ENCODE measurements around the gene CHD1. TPM values are rescaled to one million over a fixed set of nuclear protein-coding genes. Genes with fewer than 3 reads are reported as not detected.

CHD1 gene
- total and polyA plus RNA-seq, 2 donors (not counting 3 experiments of a cell fraction or from before 2014, with no cell fraction given), result 16.2 to 48.9 TPM

GRCh38 chr5:98930972-98931762 is 2.4 kb upstream of the CHD1 start:
- dilution Hi-C loops (cut with MboI; ENCODE audit: extremely low pct_ligation_motif_present, low sequenced_read_pairs) (no loop called here), intact Hi-C loops (cut with micrococcal nuclease) (no loop called here)
- Histone ChIP-seq H3K9me3 (replicated peaks; ENCODE audit: control insufficient read depth, insufficient read depth, low read length) (no peaks in the 10 kb centered on the region), H2AFZ (ENCODE audit: low read depth, low read length) (no peak overlapping the region), H3K4me2 (ENCODE audit: insufficient read depth, low read length) (no peak overlapping the region), H3K4me1 (ENCODE audit: control insufficient read depth, extremely low read depth, insufficient read depth, low read length) (peaks cover 12% of the 10 kb centered on the region), H4K20me1 (replicated peaks; ENCODE audit: control insufficient read depth, extremely low read depth, insufficient read depth, low read length) (no peaks in the 10 kb centered on the region), H3K36me3 (ENCODE audit: control insufficient read depth in 2 of 2, extremely low read depth in 1 of 2, insufficient read depth in 2 of 2, low read length in 2 of 2) (no peaks in the 10 kb centered on the region), H3K9ac (replicated peaks; ENCODE audit: extremely low read depth, insufficient read depth, low read length) (no peak overlapping the region), H3K27ac (ENCODE audit: insufficient read depth, low read depth, low read length) (no peak overlapping the region), H3K9me1 (replicated peaks; ENCODE audit: control insufficient read depth, extremely low read depth, insufficient read depth, low read length) (no peaks in the 10 kb centered on the region), H3K4me3 (replicated peaks in 1 of 3; ENCODE audit: insufficient read depth in 1 of 3, low read depth in 1 of 3, low read length in 3 of 3) (no peak overlapping the region), H3K79me2 (ENCODE audit: control insufficient read depth, insufficient read depth, low read length) (peaks cover 27% of the 10 kb centered on the region), H3K27me3 (ENCODE audit: control insufficient read depth in 2 of 2, insufficient read depth in 2 of 2, low read length in 2 of 2) (no peaks in the 10 kb centered on the region)
- CTCF ChIA-PET, result interaction anchor here (0.6 kb wide), 1 partner anchor 10 kb away, joined by 3 read pairs; no protein-coding TSS in a partner anchor
- no TSS peak for BruUV-seq (replicated peaks)
- no peak for FAIRE-seq
- POLR2A ChIA-PET, result no interaction called here
- TF ChIP-seq JUN (IDR thresholded peaks at IDR 0.05; ENCODE audit: borderline replicate concordance, insufficient read depth, insufficient read length, low read depth) (no peak), EZH2 (IDR thresholded peaks at IDR 0.05; ENCODE audit: borderline replicate concordance, low read depth, low read length, severe bottlenecking) (no peak), MYC (IDR thresholded peaks at IDR 0.05; ENCODE audit: low read depth, low read length) (no peak), GATA2 (IDR thresholded peaks at IDR 0.05; ENCODE audit: insufficient read depth, insufficient read length, low read depth, low read length) (no peak), FOS (IDR thresholded peaks at IDR 0.05; ENCODE audit: borderline replicate concordance, insufficient read depth, low read length) (no peak), POLR2AphosphoS5 (IDR thresholded peaks at IDR 0.05; ENCODE audit: insufficient read depth, low read depth, low read length) (no peak), POLR2A (IDR thresholded peaks at IDR 0.05; ENCODE audit: low read depth, low read length) (no peak), CTCF (IDR thresholded peaks at IDR 0.05; ENCODE audit: extremely low read depth in 1 of 2, insufficient read depth in 1 of 2, low read depth in 1 of 2, low read length in 2 of 2) (no peak)
- TF ChIP-seq, protein P1, sequence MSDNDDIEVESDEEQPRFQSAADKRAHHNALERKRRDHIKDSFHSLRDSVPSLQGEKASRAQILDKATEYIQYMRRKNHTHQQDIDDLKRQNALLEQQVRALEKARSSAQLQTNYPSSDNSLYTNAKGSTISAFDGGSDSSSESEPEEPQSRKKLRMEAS (IDR thresholded peaks at IDR 0.05; ENCODE audit: insufficient read depth, insufficient read length), result no peak
- no peak for DNase-seq (ENCODE audit: low read depth, low spot score)

Measured in endothelial cell of umbilical vein (primary cell).